Natural killer cell (primary cell): ENCODE data around the gene NACAD. TPM values are rescaled to one million over a fixed set of nuclear protein-coding genes. Genes with fewer than 3 reads are reported as not detected.

Experiments
- ATAC-seq, 3 donors: fragments of 150-1000 bp in 2 of 3; fragments of 200-7000 bp in 1 of 3; cut with Tn5 transposase; 1 replicate in 1 of 3; 2 replicates in 2 of 3; pipeline ENCODE4 v1.10.0; 2021; ENCODE audit warnings: mild to moderate bottlenecking in 2 of 3, moderate library complexity in 2 of 3
- DNase-seq, 2 donors: peaks; one replicate each; pipeline versions ENCODE4 v3.0.0 to v3.0.0-alpha.2; 2013 to 2021; ENCODE audit warnings: mixed read lengths in 1 of 2
- H3K27ac ChIP-seq: one replicate; pipeline ENCODE4 v1.5.1; 2013; ENCODE audit warnings: mild to moderate bottlenecking, low read length
- H3K27me3 ChIP-seq: one replicate; pipeline ENCODE4 v1.6.1; 2013; ENCODE audit warnings: low read length; ENCODE audit not compliant: control insufficient read depth, insufficient read depth
- H3K36me3 ChIP-seq: one replicate; pipeline ENCODE4 v1.6.1; 2013; ENCODE audit warnings: low read length; ENCODE audit not compliant: control insufficient read depth, insufficient read depth
- H3K4me1 ChIP-seq: one replicate; pipeline ENCODE4 v1.6.1; 2013; ENCODE audit warnings: low read length; ENCODE audit not compliant: control insufficient read depth, insufficient read depth
- H3K4me3 ChIP-seq: one replicate; pipeline ENCODE4 v1.5.1; 2013; ENCODE audit warnings: low read length
- H3K9me3 ChIP-seq: one replicate; pipeline ENCODE4 v1.6.1; 2013; ENCODE audit warnings: low read length; ENCODE audit not compliant: control insufficient read depth, insufficient read depth
- H3K27ac Mint-ChIP-seq, 2 donors: one replicate each; pipeline ENCODE4 v1.8.0; 2022; ENCODE audit warnings: mild to moderate bottlenecking in 2 of 2, mixed read lengths in 2 of 2, moderate library complexity in 1 of 2
- H3K27me3 Mint-ChIP-seq, 2 donors: one replicate each; pipeline ENCODE4 v1.8.0; 2022; ENCODE audit warnings: low read depth in 2 of 2, mixed read lengths in 2 of 2
- H3K36me3 Mint-ChIP-seq: one replicate; pipeline ENCODE4 v1.8.0; 2022; ENCODE audit warnings: mixed read lengths
- H3K4me1 Mint-ChIP-seq, 2 donors: one replicate each; pipeline ENCODE4 v1.8.0; 2022; ENCODE audit warnings: mixed read lengths in 2 of 2
- H3K4me3 Mint-ChIP-seq: one replicate; pipeline ENCODE4 v1.8.0; 2022; ENCODE audit warnings: mild to moderate bottlenecking, moderate library complexity, mixed read lengths
- H3K9me3 Mint-ChIP-seq, 2 donors: one replicate each; pipeline ENCODE4 v1.8.0; 2022; ENCODE audit warnings: mixed read lengths in 2 of 2
- WGBS: methylation state at CpG from one replicate; pipeline ENCODE4 v1.1.7; 2013; ENCODE audit warnings: missing lambda C conversion rate; ENCODE audit not compliant: insufficient coverage; 5-methylcytosine and 5-hydroxymethylcytosine counted together
- intact Hi-C: fragments of 100-400 bp; cut with micrococcal nuclease; formaldehyde crosslinking; loops from one replicate; pipeline ENCODE4 v1.14.2; 2022
- total RNA-seq, 4 donors: library from RNA; stranded (reverse); fragments of 120-200 nt in 1 of 4; gene quantifications; one replicate each; pipeline versions ENCODE4 v1.2.3 to v1.2.4, GENCODE V29; 2013 to 2022
- TF ChIP-seq, protein P1 (sequence below): fragments of 200-600 bp; IDR thresholded peaks from one replicate; pipeline ENCODE4 v1.8.0; 2022; ENCODE audit warnings: antibody characterized with exemption

Gene NACAD
- total RNA-seq, 3 donors from 2014 or later (not counting 1 experiment from before 2014, with no cell fraction given): 0.75 to 1.7 (median 0.78) TPM

DNA sequence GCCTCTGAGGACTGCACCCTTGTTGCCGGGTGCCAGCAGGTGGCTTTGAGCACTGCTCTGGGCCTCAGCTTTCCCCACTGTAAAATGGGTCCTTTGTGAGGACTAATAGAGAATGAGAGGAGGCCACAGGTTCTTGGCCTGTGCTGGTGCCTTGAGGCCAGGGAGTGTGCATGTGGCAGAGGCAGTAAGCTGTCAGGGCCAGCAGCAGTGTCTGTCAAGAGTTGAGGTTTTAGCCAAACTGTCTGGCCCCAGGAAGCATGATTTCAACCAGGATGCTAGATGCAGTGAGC lies 13.5 kb downstream of the NACAD start:
- TF ChIP-seq, protein P1, sequence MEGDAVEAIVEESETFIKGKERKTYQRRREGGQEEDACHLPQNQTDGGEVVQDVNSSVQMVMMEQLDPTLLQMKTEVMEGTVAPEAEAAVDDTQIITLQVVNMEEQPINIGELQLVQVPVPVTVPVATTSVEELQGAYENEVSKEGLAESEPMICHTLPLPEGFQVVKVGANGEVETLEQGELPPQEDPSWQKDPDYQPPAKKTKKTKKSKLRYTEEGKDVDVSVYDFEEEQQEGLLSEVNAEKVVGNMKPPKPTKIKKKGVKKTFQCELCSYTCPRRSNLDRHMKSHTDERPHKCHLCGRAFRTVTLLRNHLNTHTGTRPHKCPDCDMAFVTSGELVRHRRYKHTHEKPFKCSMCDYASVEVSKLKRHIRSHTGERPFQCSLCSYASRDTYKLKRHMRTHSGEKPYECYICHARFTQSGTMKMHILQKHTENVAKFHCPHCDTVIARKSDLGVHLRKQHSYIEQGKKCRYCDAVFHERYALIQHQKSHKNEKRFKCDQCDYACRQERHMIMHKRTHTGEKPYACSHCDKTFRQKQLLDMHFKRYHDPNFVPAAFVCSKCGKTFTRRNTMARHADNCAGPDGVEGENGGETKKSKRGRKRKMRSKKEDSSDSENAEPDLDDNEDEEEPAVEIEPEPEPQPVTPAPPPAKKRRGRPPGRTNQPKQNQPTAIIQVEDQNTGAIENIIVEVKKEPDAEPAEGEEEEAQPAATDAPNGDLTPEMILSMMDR: no peak
- no peaks in the 10 kb centered on the region for H3K9me3 Mint-ChIP-seq
- H3K36me3 ChIP-seq: peaks cover 74% of the 10 kb centered on the region
- 90% methylated on average over 1 of the region's 1 CpG for WGBS
- peaks cover 55% of the 10 kb centered on the region for H3K4me1 ChIP-seq
- no peak overlapping the region for H3K4me3 ChIP-seq
- H3K4me3 Mint-ChIP-seq: peak overlapping the region; percentile 79
- no peaks in the 10 kb centered on the region for H3K27me3 Mint-ChIP-seq
- peak overlapping the region; percentile 30 for H3K27ac ChIP-seq
- H3K27ac Mint-ChIP-seq: peak overlapping the region; percentile 88 to 92
- peaks cover 58 to 83% of the 10 kb centered on the region in 2 donors for H3K4me1 Mint-ChIP-seq
- intact Hi-C loops: loop anchor here (5.0 to 10.0 kb wide), 2 partner anchors 50 to 62 kb away; no protein-coding TSS in a partner anchor
- DNase-seq (no peak), ATAC-seq (no peak)
- no peaks in the 10 kb centered on the region for H3K36me3 Mint-ChIP-seq
- no peaks in the 10 kb centered on the region for H3K27me3 ChIP-seq
- H3K9me3 ChIP-seq: no peaks in the 10 kb centered on the region

DNA sequence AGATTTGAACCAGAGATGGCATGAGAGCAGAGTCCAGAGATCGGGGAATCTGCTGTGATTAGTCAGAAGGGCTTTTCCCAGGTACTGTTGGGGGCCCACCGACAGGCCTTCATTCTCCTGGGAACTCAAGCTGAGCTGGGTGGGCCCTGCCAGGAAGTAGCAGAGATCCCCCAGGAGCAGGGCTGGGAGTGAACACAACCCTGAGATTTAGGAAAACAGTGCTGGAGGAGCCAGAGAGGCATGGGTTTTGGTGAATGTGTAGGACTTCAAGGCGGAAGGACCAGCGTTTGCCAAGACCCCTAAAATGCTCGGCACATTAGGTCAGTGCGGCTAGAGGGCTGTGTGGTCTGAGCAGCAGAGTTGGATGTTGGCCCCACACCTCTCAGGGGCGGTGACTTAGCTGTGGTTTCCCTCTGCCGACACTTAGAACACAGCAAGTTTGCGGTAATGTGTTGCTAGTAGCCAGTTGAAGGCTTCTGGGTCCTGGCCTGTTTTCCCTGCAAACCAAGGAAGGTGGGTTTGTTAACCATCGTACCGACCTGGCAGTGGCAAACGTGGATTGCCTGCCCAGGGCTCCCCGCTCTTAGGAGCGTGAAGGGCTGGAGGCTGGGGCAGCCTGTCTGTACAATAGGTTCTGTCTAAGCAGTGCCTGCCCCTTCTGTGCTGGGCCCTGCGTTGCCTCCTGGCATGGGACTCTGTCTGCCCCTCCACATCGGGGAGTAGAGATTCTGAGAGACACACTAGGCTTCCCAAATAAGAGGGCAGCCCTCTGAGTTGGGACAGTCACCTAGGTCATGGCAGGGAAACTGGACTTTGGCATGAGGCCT lies 14.0 kb downstream of the NACAD start:
- WGBS: 61% methylated on average over 16 of the region's 16 CpGs
- H3K27ac Mint-ChIP-seq: peak overlapping the region; percentile 88 to 92
- H3K4me3 ChIP-seq: no peak overlapping the region
- peak overlapping the region; percentile 30 for H3K27ac ChIP-seq
- TF ChIP-seq, protein P1: no peak
- no peaks in the 10 kb centered on the region for H3K27me3 ChIP-seq
- peak overlapping the region; percentile 79 for H3K4me3 Mint-ChIP-seq
- H3K36me3 Mint-ChIP-seq: no peaks in the 10 kb centered on the region
- ATAC-seq: peak; percentile 70 to 90 (median 86)
- no peaks in the 10 kb centered on the region for H3K27me3 Mint-ChIP-seq
- intact Hi-C loops: loop anchor here (5.0 to 10.0 kb wide), 2 partner anchors 50 to 63 kb away; no protein-coding TSS in a partner anchor
- H3K4me1 Mint-ChIP-seq: peaks cover 58 to 77% of the 10 kb centered on the region in 2 donors
- DNase-seq: peak in 1 of 2 donors; percentile 32
- H3K9me3 Mint-ChIP-seq: no peaks in the 10 kb centered on the region
- H3K9me3 ChIP-seq: no peaks in the 10 kb centered on the region
- peaks cover 79% of the 10 kb centered on the region for H3K36me3 ChIP-seq
- H3K4me1 ChIP-seq: peaks cover 55% of the 10 kb centered on the region

DNA sequence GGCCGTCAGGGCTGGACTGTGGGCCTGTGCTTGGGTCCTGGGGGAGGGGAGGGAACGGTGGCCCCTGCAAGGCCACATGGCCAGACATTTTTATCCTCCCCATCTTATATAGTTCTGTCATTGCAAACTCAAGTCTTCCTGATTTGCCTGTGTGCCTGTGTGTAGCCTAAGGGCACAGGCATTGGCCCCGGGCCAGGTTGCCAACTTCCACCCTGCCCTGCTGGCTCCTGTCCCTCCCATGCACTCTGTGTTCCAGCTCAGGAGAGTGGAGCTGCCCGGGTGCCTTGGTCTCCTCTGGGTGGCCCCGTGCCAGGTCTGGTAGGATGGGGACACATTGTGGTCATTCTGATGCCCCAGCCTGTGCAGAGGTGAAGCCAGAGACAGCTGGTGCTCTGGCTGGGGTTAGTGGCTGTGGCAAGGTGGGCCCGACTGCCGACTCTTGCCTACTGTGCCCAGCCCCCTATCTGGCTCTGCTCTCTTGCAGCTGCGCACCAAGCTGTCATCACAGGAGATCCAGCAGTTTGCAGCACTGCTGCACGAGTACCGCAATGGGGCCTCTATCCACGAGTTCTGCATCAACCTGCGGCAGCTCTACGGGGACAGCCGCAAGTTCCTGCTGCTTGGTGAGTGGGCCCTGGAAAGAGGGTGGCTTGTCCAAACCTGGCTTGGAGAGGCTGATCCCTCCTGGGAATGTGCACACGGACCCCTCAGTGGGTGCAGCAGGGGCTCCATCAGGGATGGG lies 14.8 kb downstream of the NACAD start:
- Histone ChIP-seq H3K4me3 (no peak overlapping the region), H3K27me3 (no peaks in the 10 kb centered on the region), H3K9me3 (no peaks in the 10 kb centered on the region), H3K4me1 (peaks cover 55% of the 10 kb centered on the region), H3K27ac (peak overlapping the region; percentile 27), H3K36me3 (peaks cover 87% of the 10 kb centered on the region)
- intact Hi-C loops: loop anchor here (10.0 kb wide), 1 partner anchor 49 kb away; no protein-coding TSS in a partner anchor
- DNase-seq (no peak), ATAC-seq (no peak)
- WGBS: 74% methylated on average over 14 of the region's 15 CpGs
- peaks cover 58 to 70% of the 10 kb centered on the region in 2 donors for H3K4me1 Mint-ChIP-seq
- peak overlapping the region; percentile 79 for H3K4me3 Mint-ChIP-seq
- no peaks in the 10 kb centered on the region for H3K36me3 Mint-ChIP-seq
- no peaks in the 10 kb centered on the region for H3K27me3 Mint-ChIP-seq
- TF ChIP-seq, protein P1: no peak
- no peaks in the 10 kb centered on the region for H3K9me3 Mint-ChIP-seq
- peak overlapping the region; percentile 88 to 92 for H3K27ac Mint-ChIP-seq
